NCI-H1092 (cell line): ENCODE measurements around the gene TMEM242.

Source experiments
- DNase-seq: peaks from one replicate; lab custom pipeline; 2025; lab: John Stamatoyannopoulos, UW

Gene TMEM242

DNA sequence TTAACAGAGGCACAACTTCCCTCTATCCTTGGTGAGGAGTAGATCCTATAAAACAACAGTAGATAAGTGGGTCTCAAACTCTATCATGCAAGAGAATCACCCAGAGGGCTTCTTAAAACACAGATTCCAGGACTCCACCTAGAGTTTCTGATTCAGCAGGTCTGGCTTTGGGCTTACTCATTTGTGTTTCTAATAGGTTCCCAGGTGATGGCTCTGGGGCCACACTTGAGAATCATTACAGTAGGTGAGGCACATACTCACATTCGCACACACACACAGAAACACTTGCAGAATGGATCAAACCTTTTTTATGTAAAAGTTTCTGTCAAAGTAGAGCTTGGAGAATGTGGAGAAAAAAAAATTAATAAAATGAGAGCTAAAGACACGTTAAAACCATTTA is 52.4 kb downstream of the TMEM242 start:
- DNase-seq, result no peak

DNA sequence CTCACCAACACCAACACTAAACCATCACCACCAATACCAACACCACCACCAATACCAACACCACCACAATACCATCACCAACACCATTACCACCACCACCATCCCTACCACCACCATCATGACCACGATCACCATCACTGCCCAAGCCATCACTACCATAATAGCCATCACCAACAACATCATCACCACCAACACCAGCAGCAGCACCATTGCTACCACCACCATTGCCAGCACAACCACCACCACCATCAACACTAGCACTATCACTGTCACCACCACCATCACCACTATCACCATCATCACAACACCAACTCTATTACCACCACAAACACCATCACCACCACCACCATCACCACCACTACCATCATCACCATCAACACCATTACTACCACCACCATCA is 53.0 kb downstream of the TMEM242 start:
- DNase-seq, result no peak

- no peak for DNase-seq
These were observed 54.0 kb downstream of the TMEM242 start for GRCh38 chr6:157269261-157269794.

- no peak for DNase-seq
These were observed 54.5 kb downstream of the TMEM242 start for GRCh38 chr6:157268835-157269234.

DNA sequence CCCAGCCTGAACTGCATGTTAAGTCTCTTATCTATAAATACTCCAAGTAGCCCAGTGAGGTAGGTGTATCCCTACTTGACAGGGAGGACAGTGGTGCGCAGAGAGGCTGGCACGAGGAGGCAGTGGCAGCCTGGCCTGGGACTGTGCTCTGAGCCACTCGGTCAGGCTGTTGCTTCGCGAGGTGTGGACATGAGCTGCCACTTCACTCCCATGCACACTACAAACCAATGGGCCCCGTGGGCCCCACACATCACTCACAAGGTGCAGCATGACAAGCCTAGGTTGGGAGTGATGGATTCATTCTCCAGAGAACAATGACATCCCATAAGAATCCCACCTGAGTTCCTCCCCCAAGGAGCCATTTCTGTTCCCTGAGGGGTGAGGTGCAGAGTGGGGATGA is 54.9 kb downstream of the TMEM242 start:
- no peak for DNase-seq

GRCh38 chr6:157267654-157268053 is 55.7 kb downstream of the TMEM242 start:
- DNase-seq, result no peak

DNA sequence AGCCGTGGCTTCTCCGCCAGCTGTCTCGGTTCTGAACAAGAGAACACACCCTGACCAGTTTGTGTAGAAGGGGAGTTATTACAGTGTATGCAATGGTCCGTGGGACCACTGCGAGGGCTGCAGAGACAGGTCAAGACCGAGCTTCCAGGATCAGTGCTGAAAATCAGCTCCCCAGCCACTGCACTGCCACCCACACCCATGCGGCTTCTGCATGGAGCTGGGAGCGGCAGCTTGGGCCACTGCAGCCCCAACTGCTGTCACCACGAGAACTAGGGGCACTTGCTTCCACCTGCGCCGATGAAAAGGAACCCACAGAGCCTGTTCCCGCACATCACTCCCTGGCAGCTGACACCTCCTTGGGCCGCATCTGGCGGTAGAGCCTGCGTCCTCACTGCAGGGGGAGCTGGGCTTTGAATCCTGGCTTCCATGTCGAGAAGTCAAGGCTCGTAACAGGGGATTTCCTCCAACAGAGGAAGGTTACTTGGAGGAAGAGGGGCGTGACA is 56.2 kb downstream of the TMEM242 start:
- no peak for DNase-seq

- DNase-seq, result no peak
These were observed 56.8 kb downstream of the TMEM242 start for GRCh38 chr6:157266274-157267101.

GRCh38 chr6:157265635-157266034 is 57.7 kb downstream of the TMEM242 start:
- peak; percentile 72 for DNase-seq

DNA sequence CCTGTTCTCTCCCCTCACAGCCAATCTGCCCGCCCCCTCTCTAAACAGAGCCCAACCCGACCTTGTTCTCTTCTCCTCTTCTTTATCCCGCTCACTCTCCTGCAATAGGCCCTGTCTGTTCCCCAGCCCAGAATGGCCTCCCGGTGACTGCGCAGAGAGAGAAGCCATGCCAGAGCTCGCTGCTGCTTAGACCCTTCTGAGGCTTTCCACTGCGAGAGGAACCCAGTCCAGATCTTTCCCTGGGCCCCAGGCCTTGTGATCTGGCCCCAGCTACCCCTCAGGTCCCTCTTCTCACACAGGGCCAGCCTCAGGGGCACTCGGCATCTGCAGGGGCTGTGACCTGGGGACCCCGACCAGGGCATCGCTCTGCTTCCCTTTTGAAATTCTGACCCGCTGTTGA is 58.1 kb downstream of the TMEM242 start:
- DNase-seq, result peak; percentile 52

DNA sequence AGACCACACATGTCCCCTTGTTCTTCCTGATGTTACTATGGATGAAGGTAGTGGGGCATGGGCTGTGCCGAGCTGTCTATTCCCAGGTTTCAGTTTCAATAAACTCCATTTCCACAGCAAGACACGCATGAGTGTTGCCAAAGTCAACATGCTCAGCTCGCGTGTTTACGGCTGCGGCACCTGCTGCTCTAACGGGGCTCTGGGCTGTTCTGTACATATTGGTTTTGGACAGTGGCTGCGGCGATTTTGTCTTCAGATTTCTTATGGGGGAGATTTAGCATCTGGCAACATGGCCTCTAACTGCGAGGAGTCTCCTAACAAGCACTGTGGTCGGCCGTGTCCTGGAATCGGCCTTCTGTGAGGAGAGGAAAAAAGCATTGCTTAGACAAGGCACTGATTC is 58.6 kb downstream of the TMEM242 start:
- peak; percentile 88 for DNase-seq

- DNase-seq, result no peak
These were observed 59.4 kb downstream of the TMEM242 start for GRCh38 chr6:157263881-157264397.

GRCh38 chr6:157263146-157263545 is 60.2 kb downstream of the TMEM242 start:
- DNase-seq, result no peak

- no peak for DNase-seq
These were observed 61.7 kb downstream of the TMEM242 start for GRCh38 chr6:157261606-157262005.

DNA sequence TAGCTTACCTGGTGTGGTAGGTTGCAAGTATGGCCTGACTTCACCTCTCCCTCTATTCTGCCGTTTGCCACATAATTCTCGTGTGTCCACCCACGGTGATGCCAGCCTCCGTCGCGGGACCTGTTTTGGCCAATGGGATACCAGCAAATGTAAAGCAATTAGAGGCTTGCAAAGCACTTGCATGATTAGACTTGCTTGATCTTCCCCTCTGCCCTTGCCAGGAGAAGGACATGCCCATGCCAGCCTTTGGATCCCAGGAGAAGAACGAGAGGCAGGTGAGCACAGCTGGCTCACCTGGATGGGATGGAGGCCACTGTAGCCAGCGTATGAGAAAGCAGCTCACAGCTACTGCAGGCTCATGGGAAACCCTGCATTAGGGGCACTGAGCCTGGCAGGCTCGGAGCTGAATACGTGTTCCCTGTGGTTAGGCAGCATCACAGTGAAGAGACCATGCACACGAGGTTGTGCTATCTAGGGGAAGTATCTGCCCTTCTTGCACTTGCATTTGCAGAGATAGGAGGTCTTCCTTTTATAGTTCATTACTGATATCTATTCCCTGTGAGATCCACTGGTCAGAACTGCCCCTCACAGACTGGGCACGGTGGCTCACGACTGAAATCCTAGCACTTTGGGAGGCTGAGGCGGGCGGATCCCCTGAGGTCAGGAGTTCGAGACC is 62.4 kb downstream of the TMEM242 start:
- no peak for DNase-seq

- no peak for DNase-seq
These were observed 63.9 kb downstream of the TMEM242 start for GRCh38 chr6:157259443-157259842.

DNA sequence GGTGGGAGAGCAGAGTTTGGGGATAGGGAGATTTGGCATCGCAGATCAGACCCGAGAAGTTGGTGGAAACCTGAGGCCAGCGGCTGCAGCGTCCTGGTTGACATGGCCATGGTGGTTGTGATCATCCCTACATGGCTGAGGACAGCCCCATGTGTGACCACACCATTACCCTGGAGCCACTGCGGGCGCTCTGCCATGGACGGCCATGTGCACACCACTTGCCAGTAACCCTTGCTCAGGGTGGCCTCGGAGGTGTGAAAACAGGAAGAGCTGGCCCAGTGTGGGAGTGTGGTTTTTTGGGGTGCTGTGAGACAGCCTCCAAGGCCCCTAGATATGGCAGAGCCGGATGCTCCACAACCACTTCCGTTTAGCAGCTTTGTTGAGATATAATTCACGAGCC is 64.4 kb downstream of the TMEM242 start:
- no peak for DNase-seq

DNA sequence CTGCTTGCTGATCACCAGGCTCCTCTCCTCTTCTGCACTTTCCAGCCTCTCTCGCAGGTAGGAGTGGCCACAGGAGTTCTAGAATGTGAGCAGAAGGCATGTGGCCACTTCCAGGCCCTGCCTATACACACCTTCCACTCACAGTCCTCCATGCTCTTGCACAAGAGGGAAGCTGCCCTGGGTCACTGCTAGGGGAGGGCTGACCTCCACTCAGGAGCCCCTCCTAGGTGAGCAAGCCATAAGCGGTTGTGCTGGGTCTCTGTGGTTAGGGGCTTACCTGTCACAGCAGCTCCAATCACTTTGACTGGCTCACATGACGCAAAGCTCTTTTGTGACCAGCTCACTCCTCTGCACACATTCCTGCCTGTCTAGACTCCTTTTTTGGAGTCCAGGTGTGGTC is 68.2 kb downstream of the TMEM242 start:
- DNase-seq, result no peak

DNA sequence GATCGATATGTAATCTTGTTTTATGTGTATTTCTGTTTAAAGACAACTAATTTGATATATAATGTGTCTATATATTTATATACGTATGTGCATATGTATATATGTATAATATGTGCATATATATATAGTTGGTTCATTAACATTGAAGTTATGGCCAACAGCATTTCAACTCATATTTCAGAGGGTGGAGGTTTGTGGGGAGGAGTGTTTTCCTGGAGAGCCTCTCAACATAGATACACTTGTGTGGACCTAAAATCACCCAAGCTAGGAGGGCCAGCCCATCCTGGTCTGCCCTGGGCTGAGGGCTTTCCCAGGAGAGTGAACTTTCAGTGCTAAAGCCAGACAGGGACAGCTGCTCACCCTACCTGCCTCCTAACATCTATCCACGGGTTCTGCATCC is 68.8 kb downstream of the TMEM242 start:
- DNase-seq, result no peak

DNA sequence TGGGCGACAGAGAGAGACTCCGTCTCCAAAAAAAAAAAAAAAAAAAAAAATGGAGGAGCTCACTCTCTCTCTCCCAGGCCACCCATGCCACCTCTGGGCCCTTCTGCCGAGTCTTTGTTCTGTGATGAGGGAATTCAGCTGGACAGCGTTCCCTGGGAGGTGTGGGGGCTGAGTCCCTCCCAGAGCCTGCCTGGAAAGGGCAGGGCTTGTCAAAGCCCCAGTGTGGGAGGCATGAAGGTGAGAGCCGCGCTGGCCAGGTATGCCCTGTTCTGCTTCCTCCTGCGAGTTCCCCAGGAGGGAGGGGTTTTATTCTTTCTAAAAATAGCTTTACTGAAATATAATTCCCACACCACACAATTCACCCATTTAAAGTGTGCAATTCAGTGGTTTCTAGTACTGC is 69.6 kb downstream of the TMEM242 start:
- DNase-seq, result no peak

DNA sequence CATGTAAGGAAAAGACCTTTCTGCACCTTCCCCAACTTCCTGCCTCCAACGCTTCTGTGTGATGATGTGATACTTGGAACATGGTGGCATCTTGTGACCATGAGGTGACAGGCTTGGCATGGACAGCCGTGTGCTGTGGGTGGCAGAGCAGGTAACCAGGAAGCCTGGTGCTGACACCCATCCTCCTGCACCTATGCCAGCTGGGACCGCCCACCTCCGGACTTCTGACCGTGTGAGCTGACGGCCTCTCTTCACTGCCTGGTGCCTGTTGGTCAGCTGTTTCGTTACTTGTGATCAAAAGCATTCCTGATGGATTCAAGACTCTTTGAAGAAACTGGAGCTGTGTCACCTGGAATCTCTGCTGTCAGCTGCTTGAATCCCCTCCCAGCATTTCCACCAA is 70.3 kb downstream of the TMEM242 start:
- DNase-seq, result no peak

GRCh38 chr6:157251586-157252247 is 71.6 kb downstream of the TMEM242 start:
- no peak for DNase-seq
